ENCODE measurements around the gene RAPGEF1. TPM values are rescaled to one million over a fixed set of nuclear protein-coding genes. Genes with fewer than 3 reads are reported as not detected.

Gene RAPGEF1
- polyA plus RNA-seq, 1 donor from 2014 or later, result 23.6 TPM

GRCh38 chr9:131589993-131590392, 149.9 kb downstream of the RAPGEF1 start:
- Histone ChIP-seq H2AFZ (ENCODE audit: low read depth, low read length) (no peak overlapping the region), H3K4me2 (ENCODE audit: low read length) (no peak overlapping the region), H3K9me3 (ENCODE audit: low read length) (no peaks in the 10 kb centered on the region), H3K9ac (ENCODE audit: low read length) (no peak overlapping the region), H4K20me1 (ENCODE audit: insufficient read depth) (no peaks in the 10 kb centered on the region), H3K27ac (ENCODE audit: low read length) (no peak overlapping the region), H3K36me3 (ENCODE audit: insufficient read depth, low read length) (no peaks in the 10 kb centered on the region), H3K79me2 (replicated peaks; ENCODE audit: insufficient read depth, low read length) (no peaks in the 10 kb centered on the region), H3K9me2 (ENCODE audit: insufficient read depth, low read length) (no peaks in the 10 kb centered on the region), H3F3A (ENCODE audit: insufficient read depth, low read length, poor library complexity, severe bottlenecking) (no peaks in the 10 kb centered on the region), H3K27me3 (ENCODE audit: insufficient read depth, low read depth, low read length) (no peaks in the 10 kb centered on the region), H3K4me3 (ENCODE audit: low read length) (no peak overlapping the region)
- no peak for TF ChIP-seq RAD21 (conservative IDR thresholded peaks at IDR 0.05)
- no peak for TF ChIP-seq POLR2AphosphoS5 (IDR thresholded peaks at IDR 0.05)
- no peak for TF ChIP-seq TAF1 (IDR thresholded peaks at IDR 0.05; ENCODE audit: low read depth)
- no peak for TF ChIP-seq CTCF (IDR thresholded peaks at IDR 0.05; ENCODE audit: poor library complexity, severe bottlenecking)
- TF ChIP-seq SMC3 (conservative IDR thresholded peaks at IDR 0.05; ENCODE audit: poor library complexity), result no peak
- TF ChIP-seq MXI1 (conservative IDR thresholded peaks at IDR 0.05; ENCODE audit: poor library complexity, severe bottlenecking), result no peak
- no peak for TF ChIP-seq EP300 (conservative IDR thresholded peaks at IDR 0.05; ENCODE audit: poor library complexity, severe bottlenecking)
- TF ChIP-seq REST (IDR thresholded peaks at IDR 0.05; ENCODE audit: borderline replicate concordance), result no peak
- TF ChIP-seq EZH2 (IDR thresholded peaks at IDR 0.05; ENCODE audit: borderline replicate concordance, insufficient read depth, low read length, poor library complexity, severe bottlenecking), result no peak

GRCh38 chr9:131589124-131589711, 150.7 kb downstream of the RAPGEF1 start:
- TF ChIP-seq SMC3 (conservative IDR thresholded peaks at IDR 0.05; ENCODE audit: poor library complexity) (no peak), EP300 (conservative IDR thresholded peaks at IDR 0.05; ENCODE audit: poor library complexity, severe bottlenecking) (no peak), MXI1 (conservative IDR thresholded peaks at IDR 0.05; ENCODE audit: poor library complexity, severe bottlenecking) (no peak), RAD21 (conservative IDR thresholded peaks at IDR 0.05) (no peak), TAF1 (IDR thresholded peaks at IDR 0.05; ENCODE audit: low read depth) (no peak), EZH2 (IDR thresholded peaks at IDR 0.05; ENCODE audit: borderline replicate concordance, insufficient read depth, low read length, poor library complexity, severe bottlenecking) (no peak), CTCF (IDR thresholded peaks at IDR 0.05; ENCODE audit: poor library complexity, severe bottlenecking) (no peak), POLR2AphosphoS5 (IDR thresholded peaks at IDR 0.05) (no peak)
- Histone ChIP-seq H3K9me3 (ENCODE audit: low read length) (no peaks in the 10 kb centered on the region), H3K36me3 (ENCODE audit: insufficient read depth, low read length) (no peaks in the 10 kb centered on the region), H3K4me2 (ENCODE audit: low read length) (no peak overlapping the region), H3K27ac (ENCODE audit: low read length) (no peak overlapping the region), H3K9ac (ENCODE audit: low read length) (no peak overlapping the region), H3K4me3 (ENCODE audit: low read length) (no peak overlapping the region), H2AFZ (ENCODE audit: low read depth, low read length) (no peak overlapping the region), H3K27me3 (ENCODE audit: insufficient read depth, low read depth, low read length) (no peaks in the 10 kb centered on the region), H3F3A (ENCODE audit: insufficient read depth, low read length, poor library complexity, severe bottlenecking) (no peaks in the 10 kb centered on the region), H4K20me1 (ENCODE audit: insufficient read depth) (no peaks in the 10 kb centered on the region), H3K79me2 (replicated peaks; ENCODE audit: insufficient read depth, low read length) (no peaks in the 10 kb centered on the region), H3K9me2 (ENCODE audit: insufficient read depth, low read length) (no peaks in the 10 kb centered on the region)
